Esophagus squamous epithelium (tissue), 5 donors: ENCODE measurements around the gene LGI2. TPM values are rescaled to one million over a fixed set of nuclear protein-coding genes. Genes with fewer than 3 reads are reported as not detected.

Experiments
- DNase-seq: peaks from one replicate; lab custom pipeline; 2025; lab: John Stamatoyannopoulos, UW
- H3K27ac ChIP-seq, 4 donors: fragments of 200-600 bp; sonication (generic); one replicate each; pipeline ENCODE4 v1.5.1; 2016 to 2019; ENCODE audit warnings: mild to moderate bottlenecking in 1 of 4
- H3K27me3 ChIP-seq, 4 donors: fragments of 200-600 bp; sonication (generic); 1 replicate in 3 of 4; 2 replicates in 1 of 4; pipeline versions ENCODE4 v1.5.1 to v1.6.0; 2017 to 2021; ENCODE audit warnings: antibody characterized with exemption in 1 of 4
- H3K36me3 ChIP-seq, 3 donors: fragments of 200-600 bp; sonication (generic); one replicate each; pipeline ENCODE4 v1.5.1; 2016 to 2019
- H3K4me1 ChIP-seq, 3 donors: fragments of 200-600 bp; sonication (generic); one replicate each; pipeline ENCODE4 v1.5.1; 2017 to 2019
- H3K4me3 ChIP-seq, 4 donors: fragments of 200-600 bp; sonication (generic); 1 replicate in 3 of 4; 2 replicates in 1 of 4; pipeline ENCODE4 v1.5.1; 2016 to 2019; ENCODE audit warnings: mild to moderate bottlenecking in 2 of 4, moderate library complexity in 1 of 4
- H3K9me3 ChIP-seq, 3 donors: fragments of 200-600 bp; sonication (generic); one replicate each; pipeline ENCODE4 v1.5.1; 2016 to 2019
- POLR2A ChIP-seq, 4 donors: fragments of 450-650 bp; IDR thresholded peaks; one replicate each; pipeline ENCODE4 v1.6.1; 2017; ENCODE audit warnings: antibody characterized with exemption in 4 of 4, mild to moderate bottlenecking in 4 of 4, moderate library complexity in 3 of 4
- WGBS, 2 donors: methylation state at CpG; one replicate each; pipeline ENCODE4 v1.1.5; 2018; 5-methylcytosine and 5-hydroxymethylcytosine counted together
- intact Hi-C: fragments of 100-400 bp; cut with DNase I; formaldehyde crosslinking; loops from one replicate; pipeline ENCODE4 v1.15.0; 2022
- total RNA-seq, 4 donors: library from RNA; depleted of rRNA; stranded (reverse); fragments of >200 nt; gene quantifications; one replicate each; pipeline ENCODE4 v1.1.0, GENCODE V29; 2016
- TF ChIP-seq, protein P1 (sequence below), 6 experiments: fragments of 450-650 bp in 4 of 6; fragments of 200-600 bp in 2 of 6; sonication (generic) in 2 of 6; IDR thresholded peaks; one replicate each; pipeline ENCODE4 v1.5.1; 2016 to 2019; ENCODE audit warnings: antibody characterized with exemption in 6 of 6, mild to moderate bottlenecking in 4 of 6, moderate library complexity in 4 of 6
- donor health status: DM: yes; HTN: yes; CAD: no.

LGI2 gene
- total RNA-seq, 4 donors from 2014 or later, result 0.04 to 3.8 (median 0.57) TPM; not detected in 1

DNA sequence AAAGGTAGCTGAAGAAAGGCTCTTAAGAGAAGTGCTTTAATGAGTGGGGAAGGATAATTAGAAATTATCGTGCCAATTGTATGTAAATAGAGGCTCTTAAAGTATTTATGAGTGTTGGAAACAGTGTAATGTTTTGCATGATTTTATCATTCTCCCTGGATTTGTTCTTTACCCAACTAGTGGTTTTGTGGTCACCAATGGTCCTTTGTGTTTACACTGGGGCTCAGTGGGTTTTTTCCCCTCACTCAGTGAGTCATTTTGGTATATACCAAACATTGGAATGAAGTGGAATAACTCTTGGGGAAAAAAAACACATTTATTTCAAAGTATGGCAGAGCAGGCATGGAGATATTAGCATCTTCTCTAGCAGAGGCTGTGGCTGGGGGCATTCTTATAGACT lies 20.8 kb upstream of the LGI2 start:
- H3K27ac ChIP-seq, result no peak overlapping the region
- no peak overlapping the region for H3K4me3 ChIP-seq
- no peaks in the 10 kb centered on the region for H3K4me1 ChIP-seq
- intact Hi-C loops, result no loop called here
- DNase-seq, result no peak
- no peaks in the 10 kb centered on the region for H3K9me3 ChIP-seq
- WGBS, 2 donors, result 78 to 83% methylated on average over 1 of the region's 1 CpG
- H3K27me3 ChIP-seq, result peaks cover 0 to 3% (median 0%) of the 10 kb centered on the region in 4 donors
- no peaks in the 10 kb centered on the region for H3K36me3 ChIP-seq
- no peak for TF ChIP-seq POLR2A (IDR thresholded peaks at IDR 0.05)
- TF ChIP-seq, protein P1, sequence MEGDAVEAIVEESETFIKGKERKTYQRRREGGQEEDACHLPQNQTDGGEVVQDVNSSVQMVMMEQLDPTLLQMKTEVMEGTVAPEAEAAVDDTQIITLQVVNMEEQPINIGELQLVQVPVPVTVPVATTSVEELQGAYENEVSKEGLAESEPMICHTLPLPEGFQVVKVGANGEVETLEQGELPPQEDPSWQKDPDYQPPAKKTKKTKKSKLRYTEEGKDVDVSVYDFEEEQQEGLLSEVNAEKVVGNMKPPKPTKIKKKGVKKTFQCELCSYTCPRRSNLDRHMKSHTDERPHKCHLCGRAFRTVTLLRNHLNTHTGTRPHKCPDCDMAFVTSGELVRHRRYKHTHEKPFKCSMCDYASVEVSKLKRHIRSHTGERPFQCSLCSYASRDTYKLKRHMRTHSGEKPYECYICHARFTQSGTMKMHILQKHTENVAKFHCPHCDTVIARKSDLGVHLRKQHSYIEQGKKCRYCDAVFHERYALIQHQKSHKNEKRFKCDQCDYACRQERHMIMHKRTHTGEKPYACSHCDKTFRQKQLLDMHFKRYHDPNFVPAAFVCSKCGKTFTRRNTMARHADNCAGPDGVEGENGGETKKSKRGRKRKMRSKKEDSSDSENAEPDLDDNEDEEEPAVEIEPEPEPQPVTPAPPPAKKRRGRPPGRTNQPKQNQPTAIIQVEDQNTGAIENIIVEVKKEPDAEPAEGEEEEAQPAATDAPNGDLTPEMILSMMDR (IDR thresholded peaks at IDR 0.05), result no peak

DNA sequence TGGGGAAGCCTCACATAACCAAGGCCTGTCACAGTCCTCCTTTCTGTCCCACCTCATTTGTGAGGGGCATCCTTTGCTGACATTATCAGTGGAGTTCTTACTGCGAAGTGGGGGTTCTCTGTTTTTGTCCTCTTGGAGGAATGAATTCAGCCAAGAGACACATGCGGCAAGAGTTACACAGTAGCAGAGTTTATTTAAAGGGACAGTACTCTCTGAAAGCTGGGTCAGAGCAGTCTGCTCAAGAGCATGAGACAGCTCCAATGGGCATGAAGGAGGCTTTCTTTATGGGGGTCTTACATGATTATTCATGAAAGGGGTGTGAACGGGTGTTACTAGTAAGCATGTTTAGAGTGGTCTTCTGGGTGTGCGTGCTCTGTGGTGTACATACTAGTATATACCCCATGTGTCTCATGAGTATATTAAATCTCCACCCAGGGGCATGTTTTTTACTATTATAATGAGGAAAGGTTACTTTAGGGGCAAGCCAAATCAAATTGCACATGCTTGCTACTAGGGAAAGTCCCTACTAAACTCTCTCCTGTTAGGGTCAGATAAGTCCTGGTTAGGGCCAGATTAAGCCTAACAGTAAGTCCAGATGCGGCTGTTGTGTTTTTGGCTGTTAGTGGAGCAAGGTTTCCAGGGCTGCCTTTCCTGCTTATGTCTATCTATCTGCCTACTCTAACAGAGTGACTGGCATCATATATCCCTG lies 19.8 kb upstream of the LGI2 start:
- intact Hi-C loops, result no loop called here
- Histone ChIP-seq H3K27me3 (peaks cover 0 to 3% (median 0%) of the 10 kb centered on the region in 4 donors), H3K4me1 (no peaks in the 10 kb centered on the region), H3K9me3 (no peaks in the 10 kb centered on the region), H3K4me3 (no peak overlapping the region), H3K27ac (no peak overlapping the region), H3K36me3 (no peaks in the 10 kb centered on the region)
- 83 to 93% methylated on average over 5 of the region's 5 CpGs for WGBS, 2 donors
- no peak for DNase-seq
- no peak for TF ChIP-seq POLR2A (IDR thresholded peaks at IDR 0.05)
- TF ChIP-seq, protein P1 (IDR thresholded peaks at IDR 0.05), result no peak

DNA sequence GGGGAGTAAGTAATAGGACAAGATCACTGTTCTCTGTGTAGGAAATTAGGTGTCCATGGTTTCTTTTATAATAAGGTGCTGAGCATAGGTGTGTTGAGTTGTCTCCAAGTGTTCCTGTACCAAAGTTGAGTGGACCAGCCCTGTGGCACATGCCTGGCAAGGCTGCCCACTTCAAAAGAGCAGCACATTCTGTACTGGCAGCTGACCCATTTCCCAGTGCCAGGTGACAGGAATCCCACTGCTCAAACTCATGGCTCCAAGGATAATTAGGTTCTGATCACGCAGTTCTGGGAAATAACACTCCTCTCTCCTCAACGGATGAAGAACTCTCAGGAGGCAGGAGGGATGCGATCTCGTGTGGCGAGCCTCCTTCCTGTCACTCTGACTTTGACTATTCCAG lies 12.8 kb upstream of the LGI2 start:
- no peaks in the 10 kb centered on the region for H3K9me3 ChIP-seq
- no peaks in the 10 kb centered on the region for H3K4me1 ChIP-seq
- H3K4me3 ChIP-seq, result no peak overlapping the region
- no peaks in the 10 kb centered on the region for H3K36me3 ChIP-seq
- 69 to 75% methylated on average over 5 of the region's 5 CpGs for WGBS, 2 donors
- no peak for TF ChIP-seq POLR2A (IDR thresholded peaks at IDR 0.05)
- TF ChIP-seq, protein P1 (IDR thresholded peaks at IDR 0.05), result no peak
- no peak for DNase-seq
- intact Hi-C loops, result no loop called here
- H3K27me3 ChIP-seq, result no peaks in the 10 kb centered on the region
- H3K27ac ChIP-seq, result no peak overlapping the region

DNA sequence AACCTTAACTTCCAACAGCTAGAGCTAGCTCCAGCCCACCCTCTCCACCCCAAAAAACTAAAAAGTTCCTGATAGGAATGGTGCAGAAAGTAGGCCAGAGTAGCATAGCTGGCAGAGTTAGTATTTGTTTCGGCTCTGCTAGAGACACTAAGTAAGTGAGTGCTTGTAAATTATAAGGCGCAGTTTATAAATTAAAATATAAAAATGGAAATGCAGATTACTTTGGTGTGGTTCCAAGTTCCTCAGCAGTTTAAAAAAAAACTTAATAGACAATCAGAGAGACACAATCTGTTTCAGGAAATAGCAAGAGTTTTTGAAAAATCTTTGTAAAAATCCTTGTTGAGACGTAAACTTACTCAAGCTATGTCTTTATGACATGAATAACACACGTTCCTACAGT lies 2.8 kb upstream of the LGI2 start:
- Histone ChIP-seq H3K4me1 (peaks cover 5 to 33% (median 14%) of the 10 kb centered on the region in 3 donors), H3K36me3 (no peaks in the 10 kb centered on the region), H3K27ac (no peak overlapping the region), H3K9me3 (no peaks in the 10 kb centered on the region), H3K4me3 (no peak overlapping the region), H3K27me3 (peaks cover 0 to 46% (median 0%) of the 10 kb centered on the region in 4 donors)
- 72 to 77% methylated on average over 4 of the region's 4 CpGs for WGBS, 2 donors
- TF ChIP-seq POLR2A (IDR thresholded peaks at IDR 0.05), result no peak
- TF ChIP-seq, protein P1 (IDR thresholded peaks at IDR 0.05), result no peak
- DNase-seq, result no peak
- intact Hi-C loops, result no loop called here

DNA sequence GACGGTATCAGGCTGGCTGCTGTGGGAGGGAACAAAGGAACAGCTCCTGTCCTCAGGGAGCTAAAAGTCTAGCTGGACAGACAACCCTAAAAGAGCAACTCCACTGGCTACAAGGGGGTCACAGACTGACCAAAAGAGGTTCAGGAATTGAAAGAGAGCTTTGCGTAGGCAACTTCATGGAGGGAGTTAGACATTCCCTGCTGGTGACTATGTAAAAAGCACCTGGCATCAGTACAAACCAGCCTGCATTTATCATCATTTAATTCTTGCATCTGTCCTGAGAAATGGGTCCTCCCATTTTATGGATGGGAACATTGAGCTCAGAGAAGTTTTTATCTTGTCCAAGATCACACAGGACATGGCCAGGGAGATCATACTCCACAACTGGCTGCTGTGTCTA lies 1.4 kb upstream of the LGI2 start:
- no peak overlapping the region for H3K27ac ChIP-seq
- H3K27me3 ChIP-seq, result peaks cover 0 to 54% (median 0%) of the 10 kb centered on the region in 4 donors
- 68 to 80% methylated on average over 2 of the region's 2 CpGs for WGBS, 2 donors
- H3K4me1 ChIP-seq, result peaks cover 5 to 33% (median 14%) of the 10 kb centered on the region in 3 donors
- H3K9me3 ChIP-seq, result no peaks in the 10 kb centered on the region
- no peak for TF ChIP-seq POLR2A (IDR thresholded peaks at IDR 0.05)
- TF ChIP-seq, protein P1 (IDR thresholded peaks at IDR 0.05), result no peak
- intact Hi-C loops, result no loop called here
- H3K4me3 ChIP-seq, result no peak overlapping the region
- H3K36me3 ChIP-seq, result no peaks in the 10 kb centered on the region
- no peak for DNase-seq
